GM21717 (cell line): ENCODE results near the gene TTC16.

Experiments
- ATAC-seq: cut with Tn5 transposase; IDR thresholded peaks from one replicate; pipeline ENCODE4 v1.9.1; 2021; ENCODE audit warnings: mild to moderate bottlenecking, moderate library complexity; ENCODE audit not compliant: unreplicated experiment

TTC16 gene

DNA sequence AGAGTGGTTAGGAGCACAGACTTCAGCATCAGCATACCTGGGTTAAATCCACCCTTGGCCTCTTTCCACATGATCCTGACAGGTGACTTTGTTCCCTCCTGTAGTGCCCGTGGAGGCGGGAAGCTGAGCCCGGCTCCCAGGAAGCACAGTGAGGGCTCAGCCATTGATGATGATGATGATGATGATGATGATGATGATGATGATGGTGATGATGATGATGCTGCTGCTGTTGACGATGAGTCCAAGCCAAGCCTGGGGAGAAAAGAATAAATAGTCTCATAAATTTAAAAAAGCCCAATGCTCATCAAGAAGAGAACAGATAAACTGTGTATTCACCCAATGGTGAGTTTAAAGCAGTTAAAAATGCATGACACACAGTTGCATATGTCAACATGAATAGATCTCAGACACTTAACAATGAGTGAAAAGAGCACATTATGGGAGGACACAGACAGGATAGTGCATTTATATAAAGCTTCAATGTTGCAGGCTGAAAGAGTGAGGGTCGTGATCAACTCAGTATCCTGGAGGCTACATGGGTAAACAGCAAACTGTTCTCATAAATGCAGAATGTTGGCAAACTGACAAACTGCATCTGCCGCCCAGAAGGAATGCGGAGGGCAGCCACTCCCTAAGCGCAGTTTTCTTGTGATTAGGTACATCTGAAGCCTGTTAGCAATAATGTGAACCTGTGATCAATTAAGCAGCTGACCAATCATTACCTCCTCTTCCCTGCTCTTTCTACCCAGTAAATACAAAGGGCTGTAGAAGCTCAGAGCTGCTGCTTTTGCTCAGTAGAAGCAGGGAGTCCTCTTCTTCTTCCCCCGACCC, 20.8 kb upstream of the TTC16 start:
- ATAC-seq: no peak

DNA sequence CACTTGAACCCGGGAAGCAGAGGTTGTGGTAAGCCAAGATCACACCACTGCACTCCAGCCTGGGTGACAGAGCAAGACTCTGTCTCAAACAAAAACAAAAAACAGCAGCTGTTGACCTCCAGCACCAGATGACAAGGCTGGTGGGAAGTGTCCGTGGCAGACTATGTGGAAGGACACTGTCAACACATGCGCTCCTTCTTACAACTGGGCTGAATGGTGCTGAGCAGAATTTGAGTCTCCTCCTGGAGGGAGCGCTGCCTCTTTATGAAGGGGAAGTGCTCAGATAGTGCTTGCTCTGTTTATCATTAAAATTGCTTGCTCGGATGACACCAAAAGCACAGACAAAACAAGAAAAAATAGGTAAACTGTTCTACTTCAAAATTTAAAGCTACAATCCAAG, 18.3 kb upstream of the TTC16 start:
- ATAC-seq: no peak

DNA sequence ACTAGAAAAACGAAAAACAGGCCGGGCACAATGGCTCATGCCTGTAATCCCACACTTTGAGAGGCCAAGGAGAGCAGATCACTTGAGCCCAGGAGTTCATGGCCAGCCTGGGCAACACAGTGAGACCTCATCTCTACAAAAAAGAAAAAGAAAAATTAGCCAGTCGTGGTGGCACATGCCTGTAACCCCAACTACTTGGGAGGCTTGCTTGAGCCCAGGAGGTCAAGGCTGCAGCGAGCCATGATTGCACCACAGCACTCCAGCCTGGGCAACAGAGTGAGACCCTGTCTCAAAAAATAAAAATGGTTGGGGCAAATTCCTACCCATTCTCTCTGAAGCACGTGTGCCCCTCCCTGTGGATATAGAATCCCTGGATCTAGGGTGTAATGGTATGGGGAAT, 17.5 kb upstream of the TTC16 start:
- ATAC-seq: no peak

DNA sequence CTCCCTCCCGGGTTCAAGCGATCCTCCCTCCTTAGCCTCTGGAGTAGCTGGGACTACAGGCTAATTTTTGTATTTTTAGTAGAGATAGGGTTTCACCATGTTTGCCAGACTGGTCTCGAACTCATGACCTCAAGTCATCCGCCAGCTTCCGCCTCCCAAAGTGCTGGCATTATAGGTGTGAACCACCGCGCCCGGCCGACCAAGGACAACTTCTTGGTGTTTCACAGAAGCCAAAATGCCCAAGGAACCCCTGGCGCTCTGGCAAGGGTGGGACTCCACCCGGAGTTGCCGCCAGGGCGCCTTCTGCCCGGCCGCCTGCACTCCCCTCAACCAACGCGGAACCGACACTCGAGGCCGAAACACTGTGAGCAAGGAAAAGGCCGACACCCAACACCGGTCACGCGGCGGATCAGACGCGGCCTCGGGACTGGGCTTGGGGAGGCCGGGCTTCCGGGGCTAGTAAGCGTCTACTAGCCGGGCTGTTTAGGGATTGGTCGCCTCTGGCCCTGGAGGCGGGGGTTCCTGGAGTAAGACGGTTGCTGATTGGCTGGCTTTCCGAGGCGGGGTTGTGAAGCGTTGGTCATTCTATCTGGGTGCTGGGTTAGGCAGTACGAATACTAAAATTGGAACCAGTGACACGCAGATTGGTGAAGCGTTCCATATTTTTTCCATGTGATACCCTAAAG, 16.8 kb upstream of the TTC16 start:
- peak; percentile 85 for ATAC-seq

GRCh38 chr9:127700140-127700539, 15.7 kb upstream of the TTC16 start:
- no peak for ATAC-seq

GRCh38 chr9:127700594-127701255, 15.2 kb upstream of the TTC16 start:
- no peak for ATAC-seq

- no peak for ATAC-seq
Observed at GRCh38 chr9:127703289-127703946, 12.5 kb upstream of the TTC16 start.

- no peak for ATAC-seq
Observed at GRCh38 chr9:127705577-127706379, 10.1 kb upstream of the TTC16 start.

DNA sequence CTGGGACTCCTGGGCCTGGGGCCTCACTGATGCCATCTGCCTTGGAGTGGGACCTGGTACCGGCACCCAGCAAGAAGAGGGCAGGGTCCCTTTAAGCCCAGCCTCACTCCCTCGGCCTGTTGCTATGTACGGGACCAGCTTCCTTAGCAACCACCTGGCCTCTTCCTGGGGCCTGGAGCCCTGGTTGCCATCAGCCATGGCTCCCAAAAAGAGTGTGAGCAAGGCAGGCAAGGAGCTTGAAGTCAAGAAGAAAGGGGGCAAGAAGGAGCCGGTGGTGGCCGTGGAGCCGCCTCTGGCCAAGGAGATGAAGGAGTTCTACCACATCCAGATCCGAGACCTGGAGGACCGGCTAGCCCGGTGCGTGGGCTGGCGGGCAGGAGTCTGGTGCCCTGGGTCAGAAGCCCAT, 9.0 kb upstream of the TTC16 start, which contains the start of gene CFAP157:
CFAP157 (plus strand) TSS at position 153 of the 406 bp plus-strand sequence; CDS start at position 197, 44 bp downstream.
- ATAC-seq: no peak

DNA sequence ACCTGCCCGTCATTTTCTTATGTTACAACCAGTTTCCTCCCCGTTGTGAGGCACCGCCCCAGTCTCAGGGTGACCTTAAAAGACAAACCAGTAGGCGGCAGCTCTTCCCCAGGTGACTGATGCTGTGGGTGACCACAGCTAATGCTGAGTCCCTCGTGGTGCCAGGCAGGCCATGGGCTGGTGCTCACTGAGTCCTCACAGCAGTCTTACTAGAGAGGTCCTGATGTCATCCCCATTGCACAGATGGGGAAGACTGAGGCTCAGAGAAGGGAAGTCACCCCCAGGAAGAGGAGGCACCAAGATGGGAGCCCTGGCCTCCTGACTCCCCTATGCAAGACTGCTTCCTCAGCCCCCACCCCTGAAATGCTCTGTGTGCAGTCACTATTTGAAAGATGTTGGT, 8.1 kb upstream of the TTC16 start:
- ATAC-seq: no peak

GRCh38 chr9:127708952-127709587, 6.8 kb upstream of the TTC16 start:
- no peak for ATAC-seq

GRCh38 chr9:127710204-127710783, 5.6 kb upstream of the TTC16 start:
- no peak for ATAC-seq

- ATAC-seq: no peak
Observed at GRCh38 chr9:127711226-127711701, 4.6 kb upstream of the TTC16 start.

DNA sequence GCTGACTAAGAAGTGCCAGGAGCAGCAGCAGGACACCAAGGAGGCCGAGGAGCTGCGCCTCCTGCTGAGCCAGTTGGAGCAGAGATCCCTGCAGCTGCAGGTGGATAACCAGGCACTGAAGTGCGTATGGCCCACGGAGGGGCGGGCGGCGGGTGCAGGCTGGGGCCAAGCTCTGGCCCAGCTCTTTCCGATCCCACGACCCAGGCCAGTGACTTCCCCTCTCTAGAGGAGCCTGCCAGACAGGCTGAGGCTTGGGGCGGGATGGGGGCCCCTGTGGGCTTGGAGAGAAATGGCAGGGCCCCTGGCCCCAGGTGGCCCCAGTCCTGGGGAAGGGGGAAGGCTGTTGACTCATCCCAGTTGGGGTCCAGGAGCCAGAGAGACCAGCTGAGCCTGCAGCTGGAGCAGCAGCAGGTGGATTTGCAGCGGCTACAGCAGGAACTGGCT, 4.0 kb upstream of the TTC16 start:
- no peak for ATAC-seq

DNA sequence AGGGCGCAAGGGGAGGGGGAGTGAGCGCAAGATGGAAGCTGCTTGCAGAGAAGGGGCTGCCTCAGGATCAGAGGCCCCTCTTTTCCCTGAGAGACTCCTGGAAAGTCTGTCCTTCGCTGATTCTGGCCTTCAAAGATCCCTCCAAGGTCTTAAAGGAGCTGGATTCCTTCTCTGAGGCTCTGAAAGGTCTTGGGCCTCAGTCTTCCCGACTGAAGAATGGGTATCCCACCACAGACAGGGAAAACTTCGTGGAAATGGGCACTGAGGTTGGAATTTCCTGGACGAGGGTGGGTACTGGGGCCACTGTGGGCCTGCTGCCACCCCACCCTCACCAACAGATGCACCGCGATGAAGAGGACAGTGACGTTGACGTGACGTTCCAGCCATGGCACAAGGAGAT, 3.5 kb upstream of the TTC16 start:
- ATAC-seq: no peak

DNA sequence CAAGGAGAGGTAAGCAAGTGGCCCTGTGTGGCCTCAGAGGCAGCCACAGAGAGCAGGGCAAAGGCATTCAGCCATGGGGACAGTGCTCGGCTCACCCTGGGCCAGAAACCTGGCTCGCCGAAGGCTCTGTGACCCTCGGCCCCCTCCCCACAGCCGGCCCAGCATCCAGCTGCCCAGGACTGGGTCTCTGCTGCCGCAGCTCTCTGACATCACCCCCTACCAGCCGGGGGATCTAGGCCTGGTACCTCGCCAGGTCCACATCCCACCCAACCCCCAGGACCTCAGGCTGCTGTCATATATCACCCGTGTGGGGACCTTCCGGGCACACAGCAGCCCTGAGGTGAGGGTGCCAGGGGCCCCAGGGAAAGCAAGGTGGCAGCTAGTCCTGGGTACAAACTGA, 3.0 kb upstream of the TTC16 start:
- no peak for ATAC-seq

DNA sequence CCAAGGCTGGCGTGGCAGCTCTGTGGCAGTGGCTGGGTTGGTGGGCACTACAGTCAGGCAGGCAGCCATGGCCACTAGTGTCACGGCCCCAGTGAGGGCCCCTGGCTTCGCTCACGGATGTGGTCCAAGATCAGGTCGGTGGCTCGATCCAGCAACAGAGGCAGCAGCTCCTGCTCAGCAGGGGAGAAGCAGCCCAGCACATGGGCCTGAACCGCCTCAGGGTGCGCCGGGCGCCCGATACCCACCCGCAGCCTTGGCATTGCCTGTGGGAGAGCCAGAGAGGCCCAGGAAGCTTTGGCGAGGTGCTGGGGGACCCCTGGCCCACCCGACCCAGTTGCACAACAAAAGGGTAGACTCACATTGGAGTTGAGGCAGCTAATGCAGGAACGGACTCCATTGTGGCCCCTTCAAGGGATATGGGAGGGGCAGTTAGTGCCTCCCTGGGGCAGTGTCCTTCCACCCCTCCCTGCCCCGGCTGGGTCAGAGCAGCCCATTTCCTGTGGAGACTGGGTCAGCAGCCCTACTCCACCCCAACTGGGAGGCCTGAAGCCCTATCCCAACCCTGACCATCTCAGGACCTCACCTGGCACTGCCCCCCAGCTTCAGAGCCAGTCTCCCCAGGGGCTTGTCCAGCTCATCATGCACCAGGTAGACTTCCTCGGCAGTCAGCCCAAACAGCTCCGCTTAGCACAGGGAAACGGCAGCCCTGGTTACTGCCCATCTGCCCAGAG, 1.7 kb upstream of the TTC16 start:
- ATAC-seq: no peak

DNA sequence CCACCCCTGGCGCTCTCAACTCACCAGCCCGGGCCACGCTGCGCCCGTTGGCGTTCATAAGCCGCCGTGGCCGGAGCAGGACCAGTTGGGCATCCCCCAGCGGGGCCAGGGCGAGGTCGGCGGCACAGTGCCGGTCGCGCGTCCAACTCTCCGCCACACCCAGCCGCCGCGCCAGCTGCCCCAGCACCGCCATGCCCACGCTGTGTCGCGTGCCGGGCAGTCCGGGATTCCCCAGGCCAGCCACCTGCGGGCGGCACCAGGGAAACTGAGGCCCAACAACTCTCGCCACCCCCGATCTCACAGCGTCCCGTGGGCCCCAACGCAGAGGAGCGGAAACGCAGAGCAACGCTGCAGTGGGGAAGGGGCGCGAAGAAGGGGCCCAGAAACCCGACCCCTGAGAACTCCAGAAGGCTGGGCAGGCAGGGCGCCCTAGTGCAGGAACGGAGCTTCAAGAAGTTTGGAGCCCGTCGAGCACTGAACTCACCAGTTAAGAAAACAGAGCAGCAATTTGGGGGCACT, 869 bp upstream of the TTC16 start:
- peak; percentile 12 for ATAC-seq
